K562 (cell line): ENCODE results near the gene DTNB. TPM values are rescaled to one million over a fixed set of nuclear protein-coding genes. Genes with fewer than 3 reads are reported as not detected.
A peak's percentile ranks its signal among the peaks of the same experiment; 100 is the strongest.
"Not testable (repeated sequence)": the region's sequence is repeated elsewhere in the genome, so short reads cannot be mapped to it uniquely, and the experiment has no call there.

ENCODE experiments used
- ATAC-seq: fragments of 200-7000 bp; cut with Tn5 transposase; 3 replicates; pipeline ENCODE4 v1.9.1; 2020; ENCODE audit warnings: moderate library complexity
- BruUV-seq: library from RNA; stranded (reverse); fragments of 400-500 nt; replicated peaks from 2 replicates; lab custom pipeline; 2021; lab: Mats Ljungman, UMichigan
- CTCF ChIA-PET: fragments of 300-600 bp; formaldehyde crosslinking; extraction: SDS; loops from one replicate; lab custom pipeline; 2021; ENCODE audit warnings: low intra/inter-chr PET ratio; lab: Yijun Ruan, JAX
- POLR2A ChIA-PET: fragments of 300-600, 350-650 bp; sonication (Branson Sonifier 250); formaldehyde crosslinking; extraction: SDS; loops from one replicate; lab custom pipeline; 2021; ENCODE audit warnings: antibody characterized with exemption, inconsistent platforms; lab: Yijun Ruan, JAX
- DNase-seq, 4 experiments: peaks; one replicate each; pipeline versions ENCODE4 v3.0.0 to v3.0.0-alpha.2; 2011 to 2018; ENCODE audit warnings: low spot score in 3 of 4, mixed read lengths in 3 of 4; ENCODE audit errors: extremely low read depth in 1 of 4
- FAIRE-seq: peaks from 2 replicates; lab custom pipeline; 2011; peaks lifted over from hg19 to GRCh38; lab: Jason Lieb, UNC
- H2AFZ ChIP-seq: 2 replicates; pipeline ENCODE4 v1.6.0; 2011; ENCODE audit warnings: low read depth, low read length, control low read depth, inconsistent platforms
- H3K27ac ChIP-seq: fragments of 200-600 bp; 3 replicates; pipeline ENCODE4 v1.8.0; 2011; ENCODE audit warnings: low read depth, mild to moderate bottlenecking, control low read depth, inconsistent platforms, low read length, moderate library complexity, mixed read lengths; ENCODE audit errors: extremely low read depth
- H3K27me3 ChIP-seq, 2 experiments: fragments of 300-600 bp in 1 of 2; 2 replicates in 1 of 2; 3 replicates in 1 of 2; pipeline versions ENCODE4 v1.6.0 to v1.8.0; 2011; ENCODE audit warnings: inconsistent platforms in 2 of 2, low read length in 2 of 2, mild to moderate bottlenecking in 1 of 2, mixed read lengths in 1 of 2, moderate library complexity in 1 of 2; ENCODE audit not compliant: control insufficient read depth in 2 of 2, insufficient read depth in 2 of 2
- H3K36me3 ChIP-seq: fragments of 300-600 bp; 3 replicates; pipeline ENCODE4 v1.8.0; 2011; ENCODE audit warnings: mild to moderate bottlenecking, low read length, inconsistent platforms; ENCODE audit not compliant: control insufficient read depth, insufficient read depth
- H3K4me1 ChIP-seq, 2 experiments: fragments of 200-600 bp in 1 of 2; replicated peaks in 1 of 2; 2 replicates in 1 of 2; 3 replicates in 1 of 2; pipeline versions ENCODE4 v1.5.1 to v1.8.0; 2011; ENCODE audit warnings: inconsistent platforms in 2 of 2, low read length in 2 of 2, mild to moderate bottlenecking in 1 of 2, mixed read lengths in 1 of 2, moderate library complexity in 1 of 2; ENCODE audit not compliant: control insufficient read depth in 2 of 2, insufficient read depth in 2 of 2
- H3K4me2 ChIP-seq: 2 replicates; pipeline ENCODE4 v1.6.1; 2011; ENCODE audit warnings: low read length, control low read depth, inconsistent platforms, mixed read lengths; ENCODE audit not compliant: insufficient read depth
- H3K4me3 ChIP-seq: fragments of 200-600 bp; sonication (generic), shearing (Covaris generic); 2 replicates; pipeline ENCODE4 v1.5.1; 2016; ENCODE audit warnings: control low read depth, inconsistent platforms
- H3K79me2 ChIP-seq: fragments of 200-600 bp; 3 replicates; pipeline ENCODE4 v1.8.0; 2011; ENCODE audit warnings: low read length, inconsistent platforms; ENCODE audit not compliant: control insufficient read depth, insufficient read depth
- H3K9ac ChIP-seq, 2 experiments: 2 replicates each; pipeline versions ENCODE4 v1.6.0 to v1.6.1; 2011; ENCODE audit warnings: low read depth in 2 of 2, low read length in 2 of 2, control low read depth in 1 of 2, inconsistent platforms in 1 of 2, mild to moderate bottlenecking in 1 of 2, mixed read lengths in 1 of 2; ENCODE audit not compliant: insufficient read depth in 1 of 2
- H3K9me1 ChIP-seq: one replicate; pipeline ENCODE4 v1.6.0; 2011; ENCODE audit warnings: inconsistent platforms, mild to moderate bottlenecking, low read length, moderate library complexity; ENCODE audit not compliant: control insufficient read depth, insufficient read depth
- H3K9me3 ChIP-seq: replicated peaks from 2 replicates; pipeline ENCODE4 v1.5.1; 2011; ENCODE audit warnings: low read depth, low read length, inconsistent platforms; ENCODE audit not compliant: control insufficient read depth, insufficient read depth
- H4K20me1 ChIP-seq: replicated peaks from 2 replicates; pipeline ENCODE4 v1.6.1; 2011; ENCODE audit warnings: low read length, inconsistent platforms, mixed read lengths; ENCODE audit not compliant: control insufficient read depth, insufficient read depth
- ZNF3 ChIP-seq: fragments of 250-450 bp; sonication (Bioruptor Pico); IDR thresholded peaks from 2 replicates; pipeline ENCODE4 v1.5.0; 2021; ENCODE audit warnings: mild to moderate bottlenecking, moderate library complexity
- WGBS: fragments of 100-300 bp; shearing (Covaris generic); methylation state at CpG from one replicate; pipeline ENCODE4 v1.1.6; 2016; ENCODE audit warnings: low coverage, mixed read lengths; ENCODE audit not compliant: insufficient coverage; ENCODE audit errors: missing lambda C conversion rate; 5-methylcytosine and 5-hydroxymethylcytosine counted together
- in situ Hi-C: fragments of 300-500 bp; cut with MboI; formaldehyde crosslinking; loops from 4 replicates; pipeline ENCODE4 v1.15.0; 2018; ENCODE audit warnings: inconsistent platforms, mixed read lengths
- intact Hi-C: fragments of 100-400 bp; cut with micrococcal nuclease; formaldehyde crosslinking; loops from 2 replicates; pipeline ENCODE4 v1.14.2; 2022
- polyA plus RNA-seq, 8 experiments: library from polyadenylated mRNA; depleted of rRNA in 4 of 8; stranded (reverse) in 5 of 8; unstranded in 3 of 8; fragments of >200 nt; fragmentation: Nextera tagmentation in 2 of 8; fragmentation: Illumina TruSeq in 1 of 8; extraction: Ambion mirVana in 2 of 8; extraction: Trizol in 1 of 8; gene quantifications; 2 replicates each; pipeline versions ENCODE4 v1.2.1 to v1.2.3, GENCODE V29; 2011 to 2014; ENCODE audit warnings: inconsistent platforms in 1 of 8, missing spikeins in 1 of 8
- total RNA-seq, 7 experiments: library from RNA; depleted of rRNA in 6 of 7; stranded (reverse); fragments of >200 nt in 6 of 7; fragmentation: Illumina TruSeq in 2 of 7; extraction: Trizol in 2 of 7; gene quantifications; 2 replicates each; pipeline versions ENCODE4 v1.2.1 to v1.2.3, GENCODE V29; 2011 to 2021; ENCODE audit warnings: low replicate concordance in 1 of 7
- TF ChIP-seq, protein P1 (sequence below): fragments of 450-650 bp; IDR thresholded peaks from 2 replicates; pipeline ENCODE4 v1.6.1; 2016

DTNB gene
- total and polyA plus RNA-seq, 9 of the 15 experiments (the other 6 are each of a cell fraction or from before 2014, with no cell fraction given): 0.18 to 2.0 (median 0.77) TPM; not detected in 2

GRCh38 chr2:25403120-25403760 lies 270.1 kb downstream of the DTNB start:
- H3K4me3 ChIP-seq, FAIRE-seq, H3K27ac ChIP-seq, H2AFZ ChIP-seq, H3K4me2 ChIP-seq, BruUV-seq, H3K36me3 ChIP-seq, intact Hi-C loops, H3K9me3 ChIP-seq, H4K20me1 ChIP-seq, H3K4me1 ChIP-seq, POLR2A ChIA-PET, H3K9me1 ChIP-seq, in situ Hi-C loops, DNase-seq, H3K9ac ChIP-seq, ATAC-seq, CTCF ChIA-PET, H3K79me2 ChIP-seq: not testable (repeated sequence)
- peaks cover 14 to 49% of the 10 kb centered on the region in 2 experiments for H3K27me3 ChIP-seq
- 2% methylated on average over 13 of the region's 13 CpGs for WGBS

DNA sequence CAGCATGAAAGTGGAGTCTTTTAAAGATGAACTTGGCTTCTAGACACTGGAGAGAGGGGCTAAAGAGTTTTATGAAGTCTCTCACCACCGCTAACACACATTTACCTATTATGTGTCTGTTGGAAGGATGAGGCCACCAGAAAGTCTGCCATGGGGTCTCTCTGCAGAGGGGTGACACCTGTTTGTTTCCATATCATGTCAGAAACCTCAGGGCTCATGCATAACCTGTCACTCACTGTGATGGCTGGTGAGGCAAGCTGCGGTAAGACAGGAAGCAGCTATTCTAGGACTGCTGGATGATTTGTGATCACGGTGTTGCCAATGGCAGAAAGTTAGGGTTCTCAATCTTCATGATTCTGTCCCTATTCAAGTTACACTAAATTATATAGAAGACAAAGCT lies 270.9 kb downstream of the DTNB start:
- Histone ChIP-seq H3K79me2 (no peaks in the 10 kb centered on the region), H3K4me1 (no peaks in the 10 kb centered on the region), H3K36me3 (no peaks in the 10 kb centered on the region), H3K27ac (no peak overlapping the region), H3K4me2 (no peak overlapping the region), H2AFZ (no peak overlapping the region), H3K4me3 (no peak overlapping the region), H3K9me3 (no peaks in the 10 kb centered on the region), H3K27me3 (peaks cover 18 to 54% of the 10 kb centered on the region in 2 experiments), H3K9ac (no peak overlapping the region), H4K20me1 (no peaks in the 10 kb centered on the region; the same call in 1 of the 2 replicates), H3K9me1 (no peaks in the 10 kb centered on the region)
- FAIRE-seq: no peak
- in situ Hi-C loops (no loop called here), intact Hi-C loops (no loop called here)
- DNase-seq: no peak
- 3% methylated on average over 3 of the region's 3 CpGs for WGBS
- CTCF ChIA-PET: no interaction called here
- no peak for ATAC-seq
- no TSS peak for BruUV-seq
- TF ChIP-seq, protein P1, sequence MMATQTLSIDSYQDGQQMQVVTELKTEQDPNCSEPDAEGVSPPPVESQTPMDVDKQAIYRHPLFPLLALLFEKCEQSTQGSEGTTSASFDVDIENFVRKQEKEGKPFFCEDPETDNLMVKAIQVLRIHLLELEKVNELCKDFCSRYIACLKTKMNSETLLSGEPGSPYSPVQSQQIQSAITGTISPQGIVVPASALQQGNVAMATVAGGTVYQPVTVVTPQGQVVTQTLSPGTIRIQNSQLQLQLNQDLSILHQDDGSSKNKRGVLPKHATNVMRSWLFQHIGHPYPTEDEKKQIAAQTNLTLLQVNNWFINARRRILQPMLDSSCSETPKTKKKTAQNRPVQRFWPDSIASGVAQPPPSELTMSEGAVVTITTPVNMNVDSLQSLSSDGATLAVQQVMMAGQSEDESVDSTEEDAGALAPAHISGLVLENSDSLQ: 0 out of 2 replicates have a peak, but pooled peaks have one; percentile 27
- no peak for TF ChIP-seq ZNF3 (CRISPR knock-in tag)
- POLR2A ChIA-PET: interaction anchor here (1.2 kb wide), 1 partner anchor 16 kb away, joined by 3 read pairs; no protein-coding TSS in a partner anchor
